ENCODE results near the gene FAM89B. TPM values are rescaled to one million over a fixed set of nuclear protein-coding genes. Genes with fewer than 3 reads are reported as not detected.

FAM89B gene
- total and polyA plus RNA-seq, 2 of the 8 experiments (the other 6 are each of a cell fraction or from before 2014, with no cell fraction given) = 15.8 to 32.4 TPM

- TF ChIP-seq ASH2L (IDR thresholded peaks at IDR 0.05; ENCODE audit: low read length) (no peak), FOSL1 (IDR thresholded peaks at IDR 0.05; ENCODE audit: insufficient read depth, low read depth, low read length) (no peak), RNF2 (IDR thresholded peaks at IDR 0.05; ENCODE audit: borderline replicate concordance, low read depth, low read length, missing control alignments, poor library complexity, severe bottlenecking) (no peak)
Observed at GRCh38 chr11:65592858-65593517, 20.6 kb downstream of the FAM89B start (continued).

All from H1 (cell line).